Measurements from ENCODE around the gene MRPL1. TPM values are rescaled to one million over a fixed set of nuclear protein-coding genes. Genes with fewer than 3 reads are reported as not detected.

MRPL1 gene
- total and polyA plus RNA-seq, 9 of the 15 experiments (the other 6 are each of a cell fraction or from before 2014, with no cell fraction given), result 38.4 to 75.7 (median 63.7) TPM

DNA sequence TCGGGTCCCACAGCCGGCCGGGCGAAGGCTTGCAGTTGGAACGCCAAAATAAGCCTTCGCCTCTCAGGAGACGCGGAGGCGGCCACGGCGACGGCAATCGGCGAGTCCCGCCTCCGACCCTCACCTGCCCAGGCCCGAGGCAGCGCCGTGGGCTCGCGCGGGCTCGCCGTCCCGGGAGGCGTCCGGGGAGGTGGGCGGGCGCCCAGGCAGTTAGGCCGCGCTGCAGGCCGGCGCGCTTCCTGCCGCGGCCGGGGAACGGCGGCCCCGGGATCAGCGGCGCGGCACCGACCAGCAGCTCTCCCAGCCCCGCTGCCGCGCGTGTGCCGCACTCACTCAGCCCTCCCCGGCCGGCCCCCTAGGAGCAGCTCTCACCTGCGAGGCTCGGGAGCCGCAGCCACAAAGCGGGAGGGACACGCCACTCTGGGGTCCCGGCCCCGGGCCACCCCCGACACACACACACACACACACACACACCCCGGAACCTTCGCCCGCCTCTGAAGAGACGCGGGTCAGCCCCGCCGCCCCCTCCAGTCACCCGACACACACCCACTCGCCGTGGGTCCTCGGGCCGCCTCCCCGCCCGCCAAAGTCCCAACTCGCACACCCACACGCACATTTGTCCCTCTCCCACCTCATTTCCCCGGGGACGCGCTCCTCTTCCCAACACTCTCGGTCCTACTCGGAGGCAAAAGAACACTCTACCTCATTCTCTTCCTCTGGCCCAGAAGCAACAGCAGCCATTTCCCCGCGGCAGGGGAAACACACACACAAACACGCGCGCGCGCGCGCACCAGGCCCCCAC lies 43.8 kb upstream of the MRPL1 start, which contains the start of gene CNOT6L (continued):
- TF ChIP-seq, protein P1, sequence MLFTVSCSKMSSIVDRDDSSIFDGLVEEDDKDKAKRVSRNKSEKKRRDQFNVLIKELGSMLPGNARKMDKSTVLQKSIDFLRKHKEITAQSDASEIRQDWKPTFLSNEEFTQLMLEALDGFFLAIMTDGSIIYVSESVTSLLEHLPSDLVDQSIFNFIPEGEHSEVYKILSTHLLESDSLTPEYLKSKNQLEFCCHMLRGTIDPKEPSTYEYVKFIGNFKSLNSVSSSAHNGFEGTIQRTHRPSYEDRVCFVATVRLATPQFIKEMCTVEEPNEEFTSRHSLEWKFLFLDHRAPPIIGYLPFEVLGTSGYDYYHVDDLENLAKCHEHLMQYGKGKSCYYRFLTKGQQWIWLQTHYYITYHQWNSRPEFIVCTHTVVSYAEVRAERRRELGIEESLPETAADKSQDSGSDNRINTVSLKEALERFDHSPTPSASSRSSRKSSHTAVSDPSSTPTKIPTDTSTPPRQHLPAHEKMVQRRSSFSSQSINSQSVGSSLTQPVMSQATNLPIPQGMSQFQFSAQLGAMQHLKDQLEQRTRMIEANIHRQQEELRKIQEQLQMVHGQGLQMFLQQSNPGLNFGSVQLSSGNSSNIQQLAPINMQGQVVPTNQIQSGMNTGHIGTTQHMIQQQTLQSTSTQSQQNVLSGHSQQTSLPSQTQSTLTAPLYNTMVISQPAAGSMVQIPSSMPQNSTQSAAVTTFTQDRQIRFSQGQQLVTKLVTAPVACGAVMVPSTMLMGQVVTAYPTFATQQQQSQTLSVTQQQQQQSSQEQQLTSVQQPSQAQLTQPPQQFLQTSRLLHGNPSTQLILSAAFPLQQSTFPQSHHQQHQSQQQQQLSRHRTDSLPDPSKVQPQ (CRISPR knock-in tag; IDR thresholded peaks at IDR 0.05; ENCODE audit: borderline replicate concordance), result no peak
- no peak for TF ChIP-seq TCF7L2 (IDR thresholded peaks at IDR 0.05; ENCODE audit: low read depth, low read length)
- peak; percentile 79 for TF ChIP-seq GATAD2A (IDR thresholded peaks at IDR 0.05)
- TF ChIP-seq, protein P2, sequence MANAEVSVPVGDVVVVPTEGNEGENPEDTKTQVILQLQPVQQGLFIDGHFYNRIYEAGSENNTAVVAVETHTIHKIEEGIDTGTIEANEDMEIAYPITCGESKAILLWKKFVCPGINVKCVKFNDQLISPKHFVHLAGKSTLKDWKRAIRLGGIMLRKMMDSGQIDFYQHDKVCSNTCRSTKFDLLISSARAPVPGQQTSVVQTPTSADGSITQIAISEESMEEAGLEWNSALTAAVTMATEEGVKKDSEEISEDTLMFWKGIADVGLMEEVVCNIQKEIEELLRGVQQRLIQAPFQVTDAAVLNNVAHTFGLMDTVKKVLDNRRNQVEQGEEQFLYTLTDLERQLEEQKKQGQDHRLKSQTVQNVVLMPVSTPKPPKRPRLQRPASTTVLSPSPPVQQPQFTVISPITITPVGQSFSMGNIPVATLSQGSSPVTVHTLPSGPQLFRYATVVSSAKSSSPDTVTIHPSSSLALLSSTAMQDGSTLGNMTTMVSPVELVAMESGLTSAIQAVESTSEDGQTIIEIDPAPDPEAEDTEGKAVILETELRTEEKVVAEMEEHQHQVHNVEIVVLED (CRISPR knock-in tag; IDR thresholded peaks at IDR 0.05), result 0 out of 2 replicates have a peak, but pooled peaks have one; percentile 21
- no peak for TF ChIP-seq ETV1 (tag; conservative IDR thresholded peaks at IDR 0.05; ENCODE audit: low read depth)
- TF ChIP-seq, protein P3, sequence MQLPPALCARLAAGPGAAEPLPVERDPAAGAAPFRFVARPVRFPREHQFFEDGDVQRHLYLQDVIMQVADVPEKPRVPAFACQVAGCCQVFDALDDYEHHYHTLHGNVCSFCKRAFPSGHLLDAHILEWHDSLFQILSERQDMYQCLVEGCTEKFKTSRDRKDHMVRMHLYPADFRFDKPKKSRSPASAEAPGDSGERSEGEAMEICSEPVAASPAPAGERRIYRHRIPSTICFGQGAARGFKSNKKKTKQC (CRISPR knock-in tag; IDR thresholded peaks at IDR 0.05), result no peak
- TF ChIP-seq ARID1B (IDR thresholded peaks at IDR 0.05), result peak; percentile 33
- TF ChIP-seq NFATC3 (IDR thresholded peaks at IDR 0.05), result peak; percentile 99; the same call in 1 of the 2 replicates
- TF ChIP-seq POLR2B (IDR thresholded peaks at IDR 0.05; ENCODE audit: low read depth, partially characterized antibody), result peak; percentile 23
- TF ChIP-seq BHLHE40 (IDR thresholded peaks at IDR 0.05; ENCODE audit: low read length), result no peak
- TF ChIP-seq FOSL1 (tag; conservative IDR thresholded peaks at IDR 0.05), result 0 out of 2 replicates have a peak, but pooled peaks have one; percentile 6
- TF ChIP-seq ZFX (CRISPR knock-in tag; IDR thresholded peaks at IDR 0.05), result peak; percentile 87
- TF ChIP-seq PHF20 (IDR thresholded peaks at IDR 0.05; ENCODE audit: partially characterized antibody), result peak; percentile 44
- no peak for TF ChIP-seq TFAM (CRISPR knock-in tag; conservative IDR thresholded peaks at IDR 0.05)
- no peak for TF ChIP-seq PURB (CRISPR knock-in tag; IDR thresholded peaks at IDR 0.05; ENCODE audit: low read depth)
- no peak for TF ChIP-seq ZBTB17 (CRISPR knock-in tag; IDR thresholded peaks at IDR 0.05)
- TF ChIP-seq ZNF584 (CRISPR knock-in tag; IDR thresholded peaks at IDR 0.05; ENCODE audit: low read depth), result no peak
- no peak for TF ChIP-seq SMARCA5 (IDR thresholded peaks at IDR 0.05)
- no peak for TF ChIP-seq ZNF778 (CRISPR knock-in tag; IDR thresholded peaks at IDR 0.05)
- no peak for TF ChIP-seq EWSR1 (IDR thresholded peaks at IDR 0.05; ENCODE audit: borderline replicate concordance, low read depth, partially characterized antibody)

Data from K562 (cell line).